SK-N-DZ (cell line): ENCODE data around the gene CCZ1B. TPM values are rescaled to one million over a fixed set of nuclear protein-coding genes. Genes with fewer than 3 reads are reported as not detected.
A peak's percentile ranks its signal among the peaks of the same experiment; 100 is the strongest.
"Not testable (repeated sequence)": the region's sequence is repeated elsewhere in the genome, so short reads cannot be mapped to it uniquely, and the experiment has no call there.

Experiments used
- DNase-seq: peaks from one replicate; pipeline ENCODE4 v3.0.0-alpha.2; 2015; ENCODE audit warnings: low spot score
- polyA plus RNA-seq, 2 experiments: library from polyadenylated mRNA; depleted of rRNA; stranded (reverse); fragments of >200 nt; gene quantifications; 2 replicates each; pipeline ENCODE4 v1.2.3, GENCODE V29; 2014

The CCZ1B gene
- 34.6 and 35.7 TPM in 2 replicates for polyA plus RNA-seq (2014; cell fraction: cytosol; rRNA removed)
- 90.4 and 97.8 TPM in 2 replicates for polyA plus RNA-seq (2014; cell fraction: nucleus; rRNA removed)

GRCh38 chr7:6826151-6826550 lies at the start of gene CCZ1B:
Gene CCZ1B, minus strand, starts transcription at chr7:6826275. Its CDS starts 78 bp downstream, at chr7:6826197.
- peak; percentile 78 for DNase-seq

GRCh38 chr7:6875022-6875421 lies 48.9 kb upstream of the CCZ1B start:
- not testable (repeated sequence) for DNase-seq

GRCh38 chr7:6872246-6872945 lies 46.3 kb upstream of the CCZ1B start:
- not testable (repeated sequence) for DNase-seq

GRCh38 chr7:6871421-6872144 lies 45.5 kb upstream of the CCZ1B start:
- not testable (repeated sequence) for DNase-seq

- not testable (repeated sequence) for DNase-seq
These were observed 38.7 kb upstream of the CCZ1B start for GRCh38 chr7:6864751-6865150.

GRCh38 chr7:6864188-6864587 lies 38.1 kb upstream of the CCZ1B start:
- not testable (repeated sequence) for DNase-seq

- not testable (repeated sequence) for DNase-seq
These were observed 36.8 kb upstream of the CCZ1B start for GRCh38 chr7:6862876-6863275.

GRCh38 chr7:6857721-6858314 lies 31.7 kb upstream of the CCZ1B start:
- peak; percentile 61 for DNase-seq

- DNase-seq: not testable (repeated sequence)
These were observed 29.6 kb upstream of the CCZ1B start for GRCh38 chr7:6855563-6856131.

GRCh38 chr7:6854747-6855562 lies 28.9 kb upstream of the CCZ1B start:
- not testable (repeated sequence) for DNase-seq

GRCh38 chr7:6853681-6854080 lies 27.6 kb upstream of the CCZ1B start:
- not testable (repeated sequence) for DNase-seq

GRCh38 chr7:6849127-6849526 lies 23.1 kb upstream of the CCZ1B start:
- DNase-seq: not testable (repeated sequence)

- DNase-seq: not testable (repeated sequence)
These were observed 21.7 kb upstream of the CCZ1B start for GRCh38 chr7:6847751-6848150.

- not testable (repeated sequence) for DNase-seq
These were observed 19.9 kb upstream of the CCZ1B start for GRCh38 chr7:6845971-6846449.

GRCh38 chr7:6843654-6844053 lies 17.6 kb upstream of the CCZ1B start:
- not testable (repeated sequence) for DNase-seq

- not testable (repeated sequence) for DNase-seq
These were observed 17.0 kb upstream of the CCZ1B start for GRCh38 chr7:6843092-6843491.

GRCh38 chr7:6842278-6842921 lies 16.3 kb upstream of the CCZ1B start:
- not testable (repeated sequence) for DNase-seq

GRCh38 chr7:6837081-6837480 lies 11.0 kb upstream of the CCZ1B start:
- not testable (repeated sequence) for DNase-seq

- DNase-seq: not testable (repeated sequence)
These were observed 9.4 kb upstream of the CCZ1B start for GRCh38 chr7:6835521-6835920.

- DNase-seq: no peak
These were observed 7.6 kb upstream of the CCZ1B start for GRCh38 chr7:6833636-6834035.
